ENCODE data around the gene PHIP.
"Not testable (repeated sequence)": the region's sequence is repeated elsewhere in the genome, so short reads cannot be mapped to it uniquely, and the experiment has no call there.

Gene PHIP

DNA sequence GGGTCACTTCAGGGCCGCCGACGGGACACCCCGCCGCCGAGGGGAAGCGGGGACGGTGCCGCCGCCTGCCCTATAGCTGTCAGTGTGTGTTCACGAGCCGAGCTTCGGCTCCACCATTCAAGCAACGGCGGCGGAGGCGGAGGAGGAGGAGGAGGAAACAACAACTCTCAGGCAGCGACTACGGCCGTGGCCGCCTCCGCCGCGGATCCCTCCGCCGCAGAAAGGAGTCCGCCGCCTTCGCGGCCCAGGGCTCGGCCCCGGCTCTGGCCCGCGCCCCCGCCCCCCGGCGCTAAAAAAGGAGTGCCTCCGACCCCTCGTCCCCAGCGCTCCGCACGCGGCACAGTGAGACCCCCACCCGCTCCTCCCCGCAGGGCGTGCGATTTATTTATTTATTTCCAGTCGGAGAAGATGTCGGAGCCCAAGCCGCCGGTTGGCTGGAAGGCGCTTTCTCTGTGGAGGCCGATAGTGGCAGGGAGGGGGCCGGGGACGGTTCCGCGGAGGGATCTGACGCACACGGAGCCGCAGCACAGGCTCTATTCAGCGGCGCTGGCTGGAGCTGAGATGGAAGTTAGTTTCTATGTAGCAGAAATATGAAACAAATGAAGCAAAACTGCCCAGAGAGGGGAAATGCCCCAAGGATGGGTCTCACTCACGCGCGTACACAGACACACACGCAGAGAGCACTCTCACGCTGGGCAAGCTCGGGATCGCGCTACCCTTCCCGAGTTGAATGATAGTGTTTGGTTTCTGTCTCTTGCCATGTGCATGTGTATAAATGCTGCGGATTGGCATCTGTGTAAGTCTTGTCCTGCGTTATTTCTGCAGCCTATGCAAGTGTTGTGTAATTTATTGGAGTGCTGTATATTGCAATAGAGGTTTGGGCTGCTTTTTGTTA, at the start of gene PHIP:
Gene PHIP (minus strand): TSS at position 180 of the 895 bp plus-strand sequence. CDS start 186 bp downstream, outside the sequence.
- TF ChIP-seq POLR2A (IDR thresholded peaks at IDR 0.05; ENCODE audit: low read length), result peak; percentile 91
- no peak for TF ChIP-seq GATA1 (IDR thresholded peaks at IDR 0.05; ENCODE audit: low read depth, low read length)
- DNase-seq, result peak; percentile 97 to 98

DNA sequence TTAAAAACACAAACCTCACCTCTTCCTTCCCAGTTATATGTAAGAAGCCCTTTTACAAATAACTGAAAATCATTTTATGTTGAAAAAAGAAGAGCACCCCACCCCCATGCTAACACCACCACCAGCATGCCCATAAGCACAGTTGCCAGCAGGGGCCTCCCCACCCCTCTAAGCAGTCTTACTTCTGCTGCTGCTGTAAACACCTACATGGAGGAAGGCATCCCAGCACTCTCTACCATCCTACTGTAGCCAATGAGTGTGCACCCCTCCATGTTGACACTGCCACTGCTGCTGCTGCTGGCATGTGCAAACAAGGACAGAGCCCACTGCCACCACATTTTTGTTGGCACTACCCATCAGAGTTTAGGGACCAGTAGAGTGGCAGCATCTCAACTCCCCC, 49.6 kb upstream of the PHIP start:
- no peak for DNase-seq
- TF ChIP-seq POLR2A (IDR thresholded peaks at IDR 0.05; ENCODE audit: low read length), result no peak
- TF ChIP-seq GATA1 (IDR thresholded peaks at IDR 0.05; ENCODE audit: low read depth, low read length), result no peak

DNA sequence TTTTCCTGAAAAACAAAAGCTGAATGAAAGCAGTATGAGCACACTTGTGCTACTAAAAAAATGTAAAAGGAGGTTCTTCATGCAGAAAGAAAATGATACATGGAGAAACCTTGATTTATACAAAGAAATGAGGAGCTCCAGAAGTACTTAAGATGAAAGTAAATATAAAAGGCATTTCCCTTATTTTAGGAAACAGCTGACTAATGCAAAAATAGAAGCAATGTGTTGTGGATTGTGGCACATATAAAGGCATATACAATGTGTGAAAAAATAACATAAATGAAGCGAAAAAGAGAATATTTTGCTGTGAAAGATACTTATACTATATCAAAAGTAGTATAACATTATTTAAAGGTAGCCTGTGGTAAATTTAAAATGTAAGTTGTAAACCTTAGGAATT, 41.2 kb upstream of the PHIP start:
- TF ChIP-seq GATA1 (IDR thresholded peaks at IDR 0.05; ENCODE audit: low read depth, low read length) (no peak), POLR2A (IDR thresholded peaks at IDR 0.05; ENCODE audit: low read length) (no peak)
- no peak for DNase-seq

DNA sequence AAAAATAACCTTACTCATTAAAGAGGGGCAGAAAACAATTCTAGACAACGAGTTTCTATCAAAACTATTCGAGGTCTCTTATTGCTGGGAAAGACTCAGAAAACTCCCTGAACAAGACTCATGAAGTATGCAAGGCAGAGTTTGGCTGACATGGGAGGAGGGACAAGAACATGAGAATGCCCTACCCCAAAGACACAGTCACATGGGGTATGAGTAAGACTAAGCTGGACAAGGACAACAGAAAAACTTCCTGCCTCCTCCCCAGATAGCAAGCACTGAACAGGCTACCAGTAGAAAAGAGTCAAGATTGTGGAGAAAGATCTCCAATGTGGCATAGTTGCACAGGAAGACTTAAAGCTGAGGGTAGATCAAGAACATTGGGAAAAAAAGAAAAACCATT, 39.7 kb upstream of the PHIP start:
- DNase-seq, result no peak
- TF ChIP-seq POLR2A (IDR thresholded peaks at IDR 0.05; ENCODE audit: low read length) (no peak), GATA1 (IDR thresholded peaks at IDR 0.05; ENCODE audit: low read depth, low read length) (no peak)

DNA sequence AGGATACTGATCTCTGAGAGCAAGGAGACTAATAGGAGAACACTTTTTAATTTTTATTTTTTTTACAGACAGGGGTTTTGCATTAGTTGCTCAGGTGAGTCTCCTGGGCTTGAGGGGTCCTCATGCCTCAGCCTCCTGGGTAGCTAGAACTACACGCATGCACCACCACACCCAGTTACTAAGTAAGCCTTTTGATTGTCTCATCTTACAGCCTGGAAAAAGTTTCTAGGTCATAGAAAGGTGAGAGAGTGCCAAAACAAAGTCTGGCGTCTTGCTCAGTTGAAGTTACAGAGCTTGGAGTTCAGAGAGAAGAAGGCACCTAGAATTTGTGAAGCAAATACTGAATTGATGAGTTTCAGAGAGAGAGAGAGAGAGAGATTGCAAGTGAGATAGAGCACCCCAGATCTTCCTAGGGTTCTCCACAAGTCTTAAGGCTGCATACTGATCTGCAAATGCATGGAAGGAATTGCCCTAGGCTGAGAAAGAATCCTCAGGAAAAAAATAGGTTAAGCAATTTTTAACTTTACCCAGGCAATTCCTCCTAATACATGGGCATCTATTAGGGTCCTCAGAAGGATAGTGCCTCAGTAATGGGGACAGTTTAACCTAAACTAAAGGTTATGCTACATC, 37.6 kb upstream of the PHIP start:
- no peak for TF ChIP-seq POLR2A (IDR thresholded peaks at IDR 0.05; ENCODE audit: low read length)
- no peak for TF ChIP-seq GATA1 (IDR thresholded peaks at IDR 0.05; ENCODE audit: low read depth, low read length)
- DNase-seq, result no peak

DNA sequence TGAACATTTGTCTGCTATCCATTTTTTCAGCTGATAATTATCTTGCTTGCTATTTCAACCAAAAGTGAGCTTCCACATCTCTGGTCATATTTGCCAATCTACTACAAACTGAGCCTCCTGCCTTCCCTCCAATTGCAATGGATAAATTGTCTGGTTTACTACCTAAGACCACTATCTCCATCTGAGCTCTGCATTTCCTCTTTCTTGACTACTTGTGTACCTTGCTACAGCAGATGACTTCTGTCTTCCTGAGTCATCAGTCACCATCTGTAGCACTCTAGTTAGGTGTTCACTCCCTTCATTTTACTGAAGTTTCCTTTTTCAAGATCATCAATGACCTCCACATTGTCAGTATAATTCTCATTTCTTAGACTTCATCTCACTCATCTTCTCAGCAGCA, 33.5 kb upstream of the PHIP start:
- TF ChIP-seq POLR2A (IDR thresholded peaks at IDR 0.05; ENCODE audit: low read length) (no peak), GATA1 (IDR thresholded peaks at IDR 0.05; ENCODE audit: low read depth, low read length) (no peak)
- DNase-seq, result no peak

DNA sequence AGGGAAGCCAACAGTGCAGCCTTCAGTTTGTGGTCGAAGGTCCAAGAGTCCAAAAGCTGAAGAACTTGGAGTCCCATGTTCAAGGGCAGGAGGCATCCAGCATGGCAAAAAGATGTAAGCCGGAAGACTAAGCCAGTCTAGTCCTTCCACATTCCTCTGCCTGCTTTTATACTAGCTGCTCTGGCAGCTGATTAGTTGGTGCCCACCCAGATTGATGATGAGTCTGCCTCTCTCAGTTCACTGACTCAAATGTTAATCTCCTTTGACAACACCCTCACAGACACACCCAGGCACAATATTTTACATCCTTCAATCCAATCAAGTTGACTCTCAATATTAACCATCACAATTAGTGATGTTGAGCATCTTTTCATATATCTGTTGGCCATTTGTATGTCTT, 23.1 kb upstream of the PHIP start:
- TF ChIP-seq GATA1 (IDR thresholded peaks at IDR 0.05; ENCODE audit: low read depth, low read length) (no peak), POLR2A (IDR thresholded peaks at IDR 0.05; ENCODE audit: low read length) (no peak)

DNA sequence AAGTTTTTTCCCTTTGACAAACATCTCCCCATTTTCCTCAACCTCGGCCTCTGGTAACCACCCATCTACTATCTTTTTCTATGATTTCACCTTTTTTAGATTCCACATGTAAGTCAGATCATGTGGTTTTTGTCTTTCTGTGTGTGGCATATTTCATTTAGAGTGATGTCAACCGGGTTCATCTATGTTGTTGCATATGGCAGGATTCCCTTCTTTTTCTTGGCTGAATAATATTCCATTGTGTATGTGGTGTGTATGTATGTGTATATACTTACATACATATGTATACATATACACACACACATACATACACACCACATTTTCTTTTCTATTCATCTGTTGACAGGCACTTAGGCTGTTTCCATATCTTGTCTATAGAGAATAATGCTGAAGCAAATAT, 22.2 kb upstream of the PHIP start:
- TF ChIP-seq GATA1 (IDR thresholded peaks at IDR 0.05; ENCODE audit: low read depth, low read length) (no peak), POLR2A (IDR thresholded peaks at IDR 0.05; ENCODE audit: low read length) (no peak)
- DNase-seq, result no peak

More for the DNA sequence above, 23.1 kb upstream of the PHIP start:
- no peak for DNase-seq

DNA sequence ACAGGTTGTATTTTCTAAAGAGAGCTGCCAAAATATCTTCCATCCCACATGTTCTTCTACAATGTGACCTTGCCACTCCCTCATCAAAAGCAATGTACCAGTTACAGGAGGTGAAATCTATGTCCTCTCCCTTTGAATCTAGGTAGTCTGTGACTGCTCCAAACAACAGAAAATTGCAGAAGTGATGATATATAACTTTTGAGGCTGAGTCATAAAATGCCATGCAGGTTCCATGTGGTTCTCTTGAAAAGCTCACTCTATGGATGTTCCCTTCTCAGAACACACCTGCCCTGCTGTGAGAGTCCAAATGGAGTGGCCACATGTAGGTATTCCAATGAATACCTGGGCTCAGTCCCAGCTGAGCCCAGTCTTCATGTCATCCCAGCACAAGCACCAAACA, 16.9 kb upstream of the PHIP start:
- no peak for TF ChIP-seq GATA1 (IDR thresholded peaks at IDR 0.05; ENCODE audit: low read depth, low read length)
- TF ChIP-seq POLR2A (IDR thresholded peaks at IDR 0.05; ENCODE audit: low read length), result no peak
- no peak for DNase-seq

DNA sequence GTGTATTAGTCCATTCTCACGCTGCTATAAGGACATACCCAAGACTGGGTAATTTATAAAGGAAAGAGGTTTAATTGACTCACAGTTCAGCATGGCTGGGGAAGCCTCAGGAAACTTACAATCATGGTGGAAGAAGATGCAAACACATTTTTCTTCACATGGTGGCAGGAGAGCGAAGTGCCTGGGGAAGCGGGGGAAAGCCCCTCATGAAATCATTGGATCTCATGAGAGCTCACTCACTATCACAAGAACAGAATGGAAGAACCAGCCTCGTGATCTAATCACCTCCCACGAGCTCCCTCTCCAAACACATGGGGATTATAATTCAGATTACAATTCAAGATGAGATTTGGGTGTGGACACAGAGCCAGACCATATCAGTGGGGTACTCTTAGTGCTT, 13.7 kb upstream of the PHIP start:
- not testable (repeated sequence) for DNase-seq

DNA sequence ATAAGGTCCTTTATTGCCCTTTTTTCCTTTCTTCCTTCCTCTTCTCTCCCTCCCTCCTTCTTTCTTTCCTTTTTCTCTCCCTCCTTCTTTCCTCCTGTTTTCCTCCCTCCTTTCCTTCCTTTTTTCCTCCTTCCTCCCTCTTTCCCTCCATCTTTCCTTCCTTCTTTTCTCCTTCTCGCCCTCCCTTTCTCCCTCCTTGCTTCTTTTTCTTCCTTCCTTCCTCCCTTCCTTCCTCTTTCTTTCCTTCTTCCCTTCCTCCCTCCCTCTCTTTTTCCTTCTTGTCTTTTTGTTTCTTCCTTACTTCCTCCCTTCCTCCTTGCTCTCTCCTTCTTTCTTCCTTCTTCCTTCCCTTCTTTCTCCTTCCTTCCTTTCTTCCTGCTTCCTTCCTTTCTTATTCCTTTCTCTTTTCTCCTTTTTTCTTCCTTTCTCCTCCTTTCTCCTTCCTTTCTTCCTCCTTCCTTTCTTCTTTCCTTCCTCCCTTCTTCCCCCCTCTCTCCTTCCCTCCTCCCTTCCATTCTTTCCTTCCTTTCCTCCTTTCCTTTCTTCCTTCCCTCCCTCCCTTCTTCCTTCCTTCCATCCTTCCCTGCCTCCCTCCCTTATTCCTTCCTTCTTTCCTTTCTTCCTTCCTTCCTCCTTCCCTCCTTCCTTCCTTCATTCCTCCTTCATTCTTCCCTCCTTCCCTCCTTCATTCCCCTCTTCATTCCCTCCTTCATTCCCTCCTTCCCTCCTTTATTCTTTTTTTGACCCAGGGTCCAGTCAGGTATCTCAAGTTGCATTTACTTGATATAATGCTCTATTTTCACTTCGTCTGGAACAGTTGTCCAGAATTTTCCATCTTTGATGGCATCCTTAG, 11.7 kb upstream of the PHIP start:
- no peak for DNase-seq
- TF ChIP-seq GATA1 (IDR thresholded peaks at IDR 0.05; ENCODE audit: low read depth, low read length), result no peak
- TF ChIP-seq POLR2A (IDR thresholded peaks at IDR 0.05; ENCODE audit: low read length), result no peak

DNA sequence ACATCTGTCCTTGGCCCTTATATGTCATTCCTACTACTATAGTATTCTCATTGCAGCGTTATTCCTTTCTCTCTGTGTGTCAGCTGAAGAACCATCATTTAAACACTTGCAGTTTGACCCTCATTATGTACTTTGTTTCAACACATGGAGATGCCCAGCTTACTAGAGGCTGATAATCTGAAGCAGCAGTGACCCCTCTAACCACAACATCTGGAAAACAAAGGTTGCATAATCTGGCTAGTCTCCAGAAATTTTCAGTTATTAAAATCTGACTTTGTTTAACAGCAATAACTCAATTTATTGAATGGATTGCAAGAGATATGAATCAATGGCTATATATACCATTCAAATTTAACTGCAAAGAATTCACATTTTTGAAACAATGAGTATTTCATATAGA, 6.6 kb upstream of the PHIP start:
- TF ChIP-seq GATA1 (IDR thresholded peaks at IDR 0.05; ENCODE audit: low read depth, low read length), result no peak
- no peak for TF ChIP-seq POLR2A (IDR thresholded peaks at IDR 0.05; ENCODE audit: low read length)
- DNase-seq, result peak; percentile 43 to 69

DNA sequence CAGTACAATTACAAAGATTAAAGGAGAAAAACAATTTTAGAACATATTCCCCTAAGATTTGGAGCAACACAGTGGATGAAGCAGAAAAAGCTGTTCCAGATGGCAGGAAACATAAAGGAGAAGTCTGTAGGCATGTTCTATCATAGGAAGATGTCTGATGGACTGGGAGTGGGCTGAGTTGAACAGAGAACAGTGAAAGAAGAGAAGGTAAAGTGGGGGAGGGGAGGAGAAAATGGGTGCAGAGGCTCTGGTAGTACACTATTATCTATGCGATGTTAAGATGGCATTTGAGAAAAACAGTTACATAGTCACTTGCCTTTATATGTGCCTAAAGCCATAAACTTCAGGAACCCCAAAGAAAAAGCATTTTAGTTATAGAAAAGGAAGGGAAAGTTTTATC, 4.2 kb upstream of the PHIP start:
- DNase-seq, result no peak
- TF ChIP-seq POLR2A (IDR thresholded peaks at IDR 0.05; ENCODE audit: low read length) (no peak), GATA1 (IDR thresholded peaks at IDR 0.05; ENCODE audit: low read depth, low read length) (no peak)

DNA sequence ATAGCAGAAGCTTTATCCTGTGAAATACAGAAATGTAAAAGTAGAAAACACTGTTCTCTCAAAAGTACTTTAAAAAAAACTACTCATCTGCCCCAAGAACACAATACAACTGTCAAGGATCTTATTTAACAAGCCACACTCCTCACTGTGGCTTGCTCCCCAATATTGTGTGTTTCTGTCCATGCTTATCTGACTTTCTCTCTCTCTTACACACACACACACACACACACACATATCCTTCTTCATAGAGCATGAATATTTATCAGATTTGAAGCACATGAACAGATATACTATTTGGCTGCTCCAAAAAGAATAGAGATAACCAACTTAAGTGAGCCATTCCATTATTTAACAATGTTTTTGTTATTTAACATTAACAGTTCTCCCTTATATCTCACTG, 3.6 kb upstream of the PHIP start:
- no peak for TF ChIP-seq POLR2A (IDR thresholded peaks at IDR 0.05; ENCODE audit: low read length)
- no peak for TF ChIP-seq GATA1 (IDR thresholded peaks at IDR 0.05; ENCODE audit: low read depth, low read length)
- DNase-seq, result peak; percentile 40 to 74
